ENCODE results near the gene KCNJ1. TPM values are rescaled to one million over a fixed set of nuclear protein-coding genes. Genes with fewer than 3 reads are reported as not detected.

Gene KCNJ1
- total and polyA plus RNA-seq, 9 of the 15 experiments (the other 6 are each of a cell fraction or from before 2014, with no cell fraction given) = not detected

- H3K4me3 ChIP-seq = no peak overlapping the region
- no peak overlapping the region for H2AFZ ChIP-seq (ENCODE audit: low read depth, low read length)
- no peak overlapping the region for H3K9ac ChIP-seq (ENCODE audit: insufficient read depth in 1 of 2, low read depth in 2 of 2, low read length in 2 of 2)
- in situ Hi-C loops (cut with MboI) = no loop called here
- WGBS (ENCODE audit: insufficient coverage, low coverage, missing lambda C conversion rate) = under 1% methylated on average over 17 of the region's 17 CpGs
- H3K36me3 ChIP-seq (ENCODE audit: control insufficient read depth, insufficient read depth, low read length) = no peaks in the 10 kb centered on the region
- H4K20me1 ChIP-seq (replicated peaks; ENCODE audit: control insufficient read depth, insufficient read depth, low read length) = no peaks in the 10 kb centered on the region
- intact Hi-C loops (cut with micrococcal nuclease) = no loop called here
- no TSS peak for BruUV-seq (replicated peaks)
- no peaks in the 10 kb centered on the region for H3K9me1 ChIP-seq (ENCODE audit: control insufficient read depth, insufficient read depth, low read length)
- peaks cover 0 to 11% of the 10 kb centered on the region in 2 experiments; a peak in 1 of 5 replicates for H3K27me3 ChIP-seq (ENCODE audit: control insufficient read depth in 2 of 2, insufficient read depth in 2 of 2, low read length in 2 of 2)
- no peaks in the 10 kb centered on the region for H3K9me3 ChIP-seq (replicated peaks; ENCODE audit: control insufficient read depth, insufficient read depth, low read depth, low read length)
- no peak for DNase-seq (ENCODE audit: extremely low read depth in 1 of 4, low spot score in 3 of 4)
- POLR2A ChIA-PET = no interaction called here
- FAIRE-seq = no peak
- no peak overlapping the region for H3K4me2 ChIP-seq (ENCODE audit: insufficient read depth, low read length)
- no peak overlapping the region for H3K27ac ChIP-seq (ENCODE audit: extremely low read depth, low read depth, low read length)
- CTCF ChIA-PET (ENCODE audit: low intra/inter-chr PET ratio) = no interaction called here
- H3K4me1 ChIP-seq (replicated peaks in 1 of 2; ENCODE audit: control insufficient read depth in 2 of 2, insufficient read depth in 2 of 2, low read length in 2 of 2) = no peaks in the 10 kb centered on the region
- no peaks in the 10 kb centered on the region for H3K79me2 ChIP-seq (ENCODE audit: control insufficient read depth, insufficient read depth, low read length)
- ATAC-seq = no peak
- no peak for TF ChIP-seq CBX3 (IDR thresholded peaks at IDR 0.05; ENCODE audit: borderline replicate concordance in 1 of 2, low read length in 2 of 2)
- TF ChIP-seq COPS2 (conservative IDR thresholded peaks at IDR 0.05) = no peak
- TF ChIP-seq STAT5A (IDR thresholded peaks at IDR 0.05; ENCODE audit: borderline replicate concordance, low read length) = no peak
- no peak for TF ChIP-seq TAF9B (IDR thresholded peaks at IDR 0.05; ENCODE audit: partially characterized antibody)
- TF ChIP-seq POLR2AphosphoS2 (IDR thresholded peaks at IDR 0.05; ENCODE audit: low read length) = no peak
- no peak for TF ChIP-seq DLX4 (CRISPR knock-in tag; IDR thresholded peaks at IDR 0.05)
- no peak for TF ChIP-seq E2F4 (CRISPR knock-in tag; IDR thresholded peaks at IDR 0.05; ENCODE audit: low read depth)
- TF ChIP-seq TCF15 (CRISPR knock-in tag; IDR thresholded peaks at IDR 0.05) = no peak
- TF ChIP-seq FOXA3 (CRISPR knock-in tag; conservative IDR thresholded peaks at IDR 0.05 in 1 of 2, IDR thresholded peaks at IDR 0.05 in 1 of 2) = no peak
- TF ChIP-seq ZNF311 (CRISPR knock-in tag; IDR thresholded peaks at IDR 0.05) = no peak
- TF ChIP-seq FOXO4 (CRISPR knock-in tag; IDR thresholded peaks at IDR 0.05) = no peak
- no peak for TF ChIP-seq BCOR (IDR thresholded peaks at IDR 0.05)
- no peak for TF ChIP-seq PRPF4 (IDR thresholded peaks at IDR 0.05; ENCODE audit: insufficient read depth, low read depth, low read length, poor library complexity, severe bottlenecking)
- no peak for TF ChIP-seq BRD4 (IDR thresholded peaks at IDR 0.05)
- no peak for TF ChIP-seq DDX20 (tag; IDR thresholded peaks at IDR 0.05; ENCODE audit: low read depth)
- TF ChIP-seq, protein P1, sequence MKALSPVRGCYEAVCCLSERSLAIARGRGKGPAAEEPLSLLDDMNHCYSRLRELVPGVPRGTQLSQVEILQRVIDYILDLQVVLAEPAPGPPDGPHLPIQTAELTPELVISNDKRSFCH (CRISPR knock-in tag; IDR thresholded peaks at IDR 0.05) = no peak
- TF ChIP-seq, protein P1 (tag; IDR thresholded peaks at IDR 0.05) = no peak
- TF ChIP-seq GATA2 (CRISPR knock-in tag; IDR thresholded peaks at IDR 0.05) = no peak
- TF ChIP-seq CBFA2T2 (conservative IDR thresholded peaks at IDR 0.05) = no peak
- TF ChIP-seq SRSF9 (IDR thresholded peaks at IDR 0.05; ENCODE audit: borderline replicate concordance, low read depth, low read length) = no peak
Observed at GRCh38 chr11:128789497-128790150, 77.5 kb downstream of the KCNJ1 start.
